ENCODE measurements around the gene GALNT9.

Gene GALNT9

DNA sequence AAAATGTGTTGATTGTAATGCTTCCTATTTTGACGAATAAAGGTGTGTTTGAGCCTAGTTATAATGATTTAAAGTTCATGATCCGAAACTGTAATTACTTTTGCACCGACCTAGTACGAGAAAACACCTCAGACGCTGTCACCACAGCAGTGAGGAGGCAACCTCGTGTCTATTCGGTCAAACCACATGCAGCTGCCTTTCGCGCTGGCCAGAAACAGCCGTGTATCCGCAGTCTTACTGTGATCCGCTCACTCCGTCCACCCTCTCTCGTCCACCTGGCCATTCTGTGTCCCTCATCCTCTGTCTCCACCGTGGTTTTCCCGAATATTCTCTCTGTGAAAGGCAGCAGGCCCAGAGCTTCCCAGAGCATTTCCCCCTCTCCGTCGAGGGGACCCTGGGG, 118.1 kb downstream of the GALNT9 start:
- no peak for DNase-seq

DNA sequence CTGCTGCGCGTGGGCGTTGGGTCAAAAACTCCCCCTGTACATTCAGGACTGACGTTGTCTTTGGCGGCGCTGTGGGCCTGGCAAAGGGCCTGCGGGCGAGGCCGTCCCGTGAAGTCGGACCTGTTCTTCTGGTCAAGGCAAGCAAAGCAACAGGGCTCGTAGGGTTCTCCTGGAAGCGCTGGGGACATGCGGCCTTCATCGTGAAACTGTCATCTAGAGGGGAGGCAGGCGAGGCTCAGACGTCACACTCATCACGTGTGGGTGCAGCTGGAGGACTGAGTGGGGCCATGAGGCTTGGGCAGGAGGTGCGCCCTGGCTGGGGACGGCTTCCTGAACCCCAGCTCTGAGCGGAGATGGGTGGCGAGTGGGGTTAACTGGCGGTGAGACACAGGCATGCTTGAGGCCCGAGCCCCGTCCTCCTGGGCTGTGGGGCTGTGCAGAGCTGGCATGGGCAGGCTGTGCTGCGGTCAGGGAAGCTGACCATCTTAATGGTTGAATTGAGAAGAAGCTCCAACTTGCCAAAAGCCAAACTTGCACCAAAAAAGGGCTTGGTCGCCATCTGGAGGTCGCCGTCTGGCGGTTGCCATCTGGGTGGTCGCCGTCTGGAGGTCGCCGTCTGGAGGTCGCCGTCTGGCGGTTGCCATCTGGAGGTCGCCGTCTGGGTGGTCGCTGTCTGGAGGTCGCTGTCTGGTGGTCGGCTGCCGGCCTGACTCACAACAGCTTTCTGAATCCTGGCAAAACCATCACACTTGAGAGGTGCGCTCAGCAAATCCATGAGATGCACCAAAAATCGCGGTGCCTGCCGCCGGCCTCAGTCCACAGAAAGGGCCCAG, 119.0 kb downstream of the GALNT9 start:
- DNase-seq, result no peak

DNA sequence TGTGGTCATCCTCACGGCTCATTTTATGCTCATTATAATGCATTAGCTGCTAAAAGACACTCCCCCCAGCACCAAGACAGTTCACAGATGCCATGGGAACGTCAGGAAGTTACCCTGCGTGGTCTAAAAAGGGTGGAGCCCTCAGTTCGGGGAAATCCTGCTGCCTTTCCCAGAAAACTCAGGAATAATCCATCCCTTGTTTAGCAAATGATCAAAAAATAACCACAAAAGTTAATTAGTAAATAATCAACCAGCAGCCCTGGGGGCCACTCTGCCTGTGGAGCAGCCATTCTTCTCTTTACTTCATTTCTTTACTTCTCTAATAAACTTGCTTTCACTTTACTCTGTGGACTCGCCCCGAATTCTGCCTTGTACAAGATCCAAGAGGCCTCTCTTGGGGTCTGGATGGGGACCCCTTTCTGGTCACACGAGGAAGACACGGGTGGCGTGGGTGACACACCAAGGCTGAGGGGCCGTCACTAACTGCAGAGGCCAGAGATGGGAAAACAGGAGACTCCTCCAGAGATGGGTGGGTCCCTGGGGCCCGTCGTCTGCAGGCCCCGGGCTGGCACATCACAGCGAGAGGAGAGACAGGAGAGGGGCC, 119.7 kb downstream of the GALNT9 start:
- DNase-seq, result no peak

DNA sequence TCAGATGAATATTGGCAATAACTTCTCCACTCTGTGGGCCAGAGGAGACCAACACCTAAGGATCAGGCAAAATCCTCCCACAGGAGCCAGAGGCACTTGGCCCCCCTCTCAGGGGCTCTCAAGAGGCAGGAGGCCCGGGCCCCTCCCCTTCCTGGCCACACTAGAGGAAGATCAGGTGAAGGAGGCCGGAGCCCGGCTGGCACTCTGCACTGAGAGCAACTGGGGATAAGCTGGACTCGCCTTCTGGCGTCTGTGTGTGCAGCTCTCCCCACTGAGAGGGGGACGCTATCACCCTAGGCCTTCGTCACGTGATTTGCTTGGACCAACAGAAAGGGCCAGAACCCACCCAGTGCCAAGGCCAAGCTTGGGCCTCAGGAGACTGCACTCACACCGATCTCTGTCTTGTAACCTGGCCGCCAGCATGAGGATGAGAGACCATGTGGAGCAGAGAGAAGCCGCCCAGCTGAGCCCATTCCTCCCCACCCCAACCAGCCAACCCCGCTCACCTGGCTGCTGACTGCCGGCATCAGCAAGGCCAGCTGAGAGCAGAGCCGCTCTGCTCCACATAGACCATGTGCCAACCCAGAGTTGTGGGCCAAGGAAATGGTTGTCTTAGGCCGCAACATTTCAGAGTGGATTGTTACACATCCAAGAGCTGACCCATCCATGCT, 121.1 kb downstream of the GALNT9 start:
- DNase-seq, result no peak

DNA sequence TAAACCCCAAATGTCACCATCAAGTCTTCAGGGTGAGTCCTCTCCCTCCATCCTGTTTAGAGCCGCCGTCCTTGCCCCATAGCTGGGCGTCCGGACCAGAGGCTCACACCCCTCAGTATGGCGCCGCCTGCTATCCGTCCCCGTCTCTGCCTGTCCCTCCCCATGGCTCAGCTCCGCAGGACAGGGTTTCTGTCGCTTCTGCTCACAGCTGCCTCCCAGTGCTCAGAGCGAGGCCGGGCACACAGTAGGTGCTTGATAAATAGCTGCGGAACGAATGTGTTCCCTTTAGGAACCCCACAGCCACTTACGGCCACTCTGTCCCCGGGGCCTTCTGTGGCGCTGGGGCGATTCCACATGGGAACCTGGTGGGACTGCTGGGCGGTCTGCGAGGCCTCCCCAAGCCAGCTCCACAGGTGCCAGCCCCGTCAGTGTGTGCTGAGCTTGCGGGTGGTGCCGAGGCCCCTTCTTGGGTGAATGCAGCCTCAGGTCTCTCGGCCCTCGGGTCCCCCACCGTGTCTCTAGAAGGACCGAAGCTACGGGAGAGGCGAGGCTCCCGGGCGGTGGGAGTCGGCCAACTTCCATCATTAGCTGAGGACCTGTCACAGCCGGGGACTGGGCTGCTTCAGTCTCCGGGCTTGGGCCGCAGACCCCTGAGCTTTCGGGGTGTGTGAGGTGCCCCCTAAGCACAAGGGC, 122.2 kb downstream of the GALNT9 start:
- DNase-seq, result no peak

DNA sequence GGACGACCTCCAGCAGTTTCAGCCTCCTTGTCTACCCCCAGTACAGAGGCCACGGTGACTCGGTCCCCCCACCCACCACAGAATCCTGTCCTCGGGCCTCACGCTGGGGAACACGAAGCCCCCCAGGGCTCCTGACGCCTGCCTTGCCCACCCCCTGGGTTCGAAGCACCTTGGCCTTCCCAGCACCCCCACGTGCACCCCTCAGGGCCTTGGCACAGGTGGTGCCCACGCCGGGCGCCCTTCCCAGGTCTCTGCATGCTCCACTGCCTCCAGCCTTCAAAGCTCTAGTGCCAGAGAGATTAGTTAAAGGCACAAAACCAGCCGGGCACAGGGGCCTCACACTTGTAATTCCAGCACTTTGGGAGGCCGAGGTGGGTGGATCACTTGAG, 123.3 kb downstream of the GALNT9 start:
- DNase-seq, result no peak

DNA sequence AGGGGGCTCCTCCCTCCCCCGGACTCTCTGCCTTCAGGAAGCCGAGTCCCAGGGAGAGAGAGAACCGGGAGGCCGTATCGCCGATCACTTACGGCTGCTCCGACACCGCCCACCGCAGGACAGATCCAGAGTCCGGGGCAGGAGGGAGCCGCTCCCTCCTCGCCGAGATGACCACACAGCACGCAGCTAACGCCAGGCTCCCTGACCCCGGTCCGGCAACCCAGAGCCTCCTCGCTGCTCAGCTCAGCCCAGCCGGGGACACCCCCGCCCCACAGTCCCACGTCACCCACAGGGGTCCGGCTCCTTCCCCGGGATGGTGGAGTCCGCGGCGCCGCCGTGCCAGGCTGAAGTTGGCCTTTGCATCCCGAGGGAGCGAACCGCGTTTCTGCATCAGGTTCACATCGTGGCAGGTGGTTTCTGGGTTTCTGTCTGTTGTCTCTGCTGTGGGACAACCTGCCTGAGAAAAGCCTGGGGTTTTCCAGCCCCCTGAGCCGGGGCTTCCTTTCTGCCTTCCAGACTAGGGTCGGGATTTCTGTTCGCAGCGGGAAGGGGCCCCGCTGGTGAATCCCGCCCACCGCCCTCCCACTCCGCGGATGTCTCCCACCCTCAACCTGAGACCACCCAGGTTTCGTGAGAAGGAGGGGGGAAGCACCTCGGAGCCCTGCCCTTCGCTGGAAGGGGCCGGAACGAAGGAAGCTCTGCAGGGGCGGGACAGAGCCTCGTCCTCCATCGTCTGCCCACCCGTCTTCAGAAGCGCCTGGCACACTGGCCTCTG, 123.9 kb downstream of the GALNT9 start:
- no peak for DNase-seq

DNA sequence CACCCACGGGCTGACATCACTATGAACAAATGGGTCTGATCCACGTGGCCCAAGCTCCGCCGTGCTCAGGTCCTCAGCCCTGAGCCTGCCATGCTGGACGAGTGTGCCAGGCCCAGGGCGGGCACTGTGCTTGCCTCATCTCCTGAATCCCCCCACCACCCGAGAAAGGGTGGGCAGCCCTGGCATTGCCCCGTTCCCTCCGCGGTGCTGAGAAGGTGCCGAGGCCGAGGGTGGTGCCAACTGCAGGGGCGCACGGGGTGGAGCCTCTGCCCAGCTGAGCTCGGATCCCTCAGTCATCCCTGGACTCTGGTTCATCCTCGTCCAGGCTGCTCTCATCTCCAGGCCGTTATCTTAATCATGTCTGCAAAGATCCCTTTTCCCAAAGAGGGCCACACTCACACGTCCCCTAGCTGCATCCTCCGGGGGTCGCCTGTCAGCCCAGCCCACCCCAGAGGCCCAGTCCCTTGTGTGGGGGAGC, 124.6 kb downstream of the GALNT9 start:
- no peak for DNase-seq

DNA sequence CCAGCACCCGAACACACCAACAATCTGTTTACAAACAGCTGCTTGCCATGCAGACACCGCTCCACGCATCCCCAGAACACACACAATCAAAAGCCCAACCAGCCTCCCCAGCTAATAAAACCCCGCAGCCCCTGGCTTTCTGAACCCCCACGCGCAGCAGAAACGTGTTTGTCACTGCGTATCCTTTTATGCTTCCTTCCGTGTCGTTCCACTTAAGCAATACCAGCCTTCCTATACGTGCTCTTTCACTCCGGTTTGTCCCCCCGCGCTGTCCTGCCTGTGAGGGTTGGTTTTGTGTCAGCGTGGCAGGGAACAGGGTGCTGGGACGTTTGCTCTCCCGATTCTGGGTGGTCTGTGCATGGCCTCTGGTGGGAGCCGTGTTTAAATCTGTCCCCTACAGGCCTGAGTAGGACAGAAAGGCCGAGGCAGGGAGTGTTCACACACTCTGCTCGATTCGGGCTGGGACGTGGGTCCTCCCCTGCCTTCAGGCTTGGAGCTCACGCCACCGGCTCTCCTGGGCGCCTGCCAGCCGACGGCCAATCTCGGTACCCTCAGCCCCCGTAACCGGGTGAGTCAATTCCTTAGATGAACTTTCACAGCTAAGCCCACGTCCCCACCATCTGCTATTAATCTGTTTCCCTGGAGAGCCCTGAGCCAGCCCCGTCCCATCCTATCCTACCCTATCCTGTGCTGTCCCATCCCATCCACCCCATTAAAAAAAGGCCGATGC, 125.2 kb downstream of the GALNT9 start:
- DNase-seq, result no peak

DNA sequence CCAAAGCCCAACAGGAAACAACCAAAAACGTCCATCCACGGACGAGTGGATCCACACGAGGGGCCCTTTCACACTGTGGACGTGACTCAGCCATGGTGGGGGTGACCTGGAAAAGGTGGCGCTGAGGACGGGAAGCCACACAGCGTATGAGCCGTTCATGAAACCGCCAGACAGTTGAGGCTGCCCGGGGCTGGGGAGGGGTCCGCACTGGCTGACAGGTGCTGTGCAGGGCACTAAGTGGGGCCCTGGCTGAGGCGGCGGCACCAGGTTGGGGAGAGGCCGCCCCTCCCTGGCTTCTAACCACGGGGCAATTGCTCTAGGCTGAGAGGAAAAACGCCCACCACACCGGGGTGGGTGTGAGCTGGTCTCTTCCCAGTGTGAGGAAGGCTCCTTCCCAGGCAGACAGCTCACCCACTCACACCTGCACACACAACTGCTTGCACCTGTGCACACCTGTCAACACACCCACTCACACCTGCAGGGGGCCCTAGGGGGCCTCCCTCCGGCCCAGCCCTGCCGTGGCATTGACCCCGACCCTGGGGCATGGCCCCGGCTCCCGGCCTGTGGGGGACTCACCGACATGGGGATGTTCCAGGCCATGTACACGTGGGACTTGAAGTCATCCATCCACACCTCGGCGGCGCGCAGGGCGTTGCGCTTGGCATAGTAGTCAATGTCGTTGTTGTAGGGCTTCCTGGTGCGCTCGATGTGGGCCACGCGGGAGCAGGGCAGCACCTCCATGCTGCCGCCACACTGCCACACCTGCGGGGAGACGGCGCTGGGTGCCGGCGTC, 126.3 kb downstream of the GALNT9 start:
- DNase-seq, result no peak

DNA sequence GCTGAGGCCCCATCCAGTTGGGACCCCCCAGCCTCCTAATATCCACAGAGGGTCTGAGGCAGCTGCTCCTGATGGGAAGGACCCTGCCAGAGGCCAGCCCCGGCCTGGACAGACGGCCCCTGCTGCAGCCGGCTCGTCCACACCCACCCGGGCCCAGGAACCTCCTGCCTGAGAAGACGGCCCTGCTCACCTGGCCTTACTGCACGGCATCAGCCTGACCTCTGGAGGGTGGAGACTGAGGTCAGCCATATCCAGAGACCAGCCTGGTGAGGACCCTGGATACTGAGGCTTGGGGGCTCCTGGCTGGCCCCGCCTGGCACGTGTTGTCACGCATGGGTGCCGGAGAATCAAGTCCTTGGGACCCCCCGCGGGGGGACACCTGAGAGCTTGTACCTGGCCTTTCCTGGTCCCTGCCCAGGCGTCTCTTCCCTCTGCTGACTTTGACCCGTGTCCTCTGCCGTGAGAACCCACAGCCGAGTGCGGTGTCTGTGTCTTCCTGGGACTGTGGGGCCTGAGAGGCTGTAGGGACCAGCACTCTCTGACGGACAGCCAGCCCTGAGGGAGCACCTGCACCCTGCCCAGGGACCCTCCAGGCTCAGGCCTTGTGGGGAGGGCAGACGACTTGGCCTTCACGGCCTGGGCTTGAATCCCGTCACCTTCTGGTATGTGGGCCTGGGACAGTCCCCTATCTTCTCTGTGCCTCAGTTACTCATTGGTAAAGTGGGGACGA, 127.8 kb downstream of the GALNT9 start:
- DNase-seq, result no peak

DNA sequence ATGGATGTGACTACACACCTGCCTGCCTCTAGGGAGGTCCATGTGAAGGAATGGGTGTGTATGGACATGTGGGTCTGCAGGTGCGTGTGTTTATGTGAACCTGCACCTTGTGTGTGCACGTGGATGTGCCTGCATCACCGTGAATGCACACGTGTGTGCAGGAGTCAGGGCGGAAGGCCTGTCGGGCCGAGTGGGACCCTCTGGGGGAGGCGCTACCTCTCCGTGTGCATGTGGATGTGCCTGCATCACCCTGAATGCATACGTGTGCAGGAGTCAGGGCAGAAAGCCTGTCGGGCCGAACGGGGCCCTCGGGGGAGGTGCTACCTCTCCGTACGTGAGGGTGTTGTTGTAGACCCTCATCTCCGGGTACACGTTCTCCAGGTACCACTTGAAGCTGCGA, 128.6 kb downstream of the GALNT9 start:
- DNase-seq, result no peak

DNA sequence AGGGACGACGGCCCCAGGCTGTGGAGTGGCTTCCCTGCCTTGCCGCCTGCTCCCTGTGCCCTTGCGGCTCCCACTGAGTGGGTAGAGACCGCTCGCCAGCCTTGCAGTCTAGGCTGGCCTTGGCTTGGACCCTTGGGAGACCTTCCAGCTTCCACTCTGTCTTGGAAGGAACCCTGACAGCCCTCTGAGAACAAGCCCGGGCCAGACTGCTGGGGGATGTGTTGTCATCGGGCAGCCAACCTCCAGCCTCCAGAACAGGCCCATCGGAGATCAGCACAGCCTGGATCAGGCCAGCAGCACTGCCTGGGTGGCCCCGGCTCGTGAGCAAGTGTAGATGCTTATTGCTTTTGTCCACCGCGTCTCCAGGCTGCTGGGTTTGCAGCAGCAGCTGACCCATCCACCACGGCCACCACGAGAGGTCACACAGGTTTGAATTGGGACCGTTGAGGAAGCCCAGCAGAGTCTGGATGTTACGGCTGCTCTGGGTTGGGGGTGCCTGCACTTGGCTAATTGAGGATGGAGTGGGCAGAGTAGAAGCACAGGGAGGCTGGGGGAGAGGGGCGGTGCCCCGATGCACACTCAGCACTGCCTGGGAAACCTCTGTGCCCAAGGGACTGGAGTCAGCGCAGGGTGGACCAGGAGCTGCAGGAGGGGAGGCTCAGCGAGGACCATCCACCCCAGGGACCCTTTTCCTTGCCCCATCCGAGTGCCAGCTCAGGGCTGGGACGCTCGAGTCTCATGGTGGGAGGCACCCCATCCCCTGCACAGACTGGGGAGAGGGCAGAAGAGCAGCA, 129.7 kb downstream of the GALNT9 start:
- no peak for DNase-seq

DNA sequence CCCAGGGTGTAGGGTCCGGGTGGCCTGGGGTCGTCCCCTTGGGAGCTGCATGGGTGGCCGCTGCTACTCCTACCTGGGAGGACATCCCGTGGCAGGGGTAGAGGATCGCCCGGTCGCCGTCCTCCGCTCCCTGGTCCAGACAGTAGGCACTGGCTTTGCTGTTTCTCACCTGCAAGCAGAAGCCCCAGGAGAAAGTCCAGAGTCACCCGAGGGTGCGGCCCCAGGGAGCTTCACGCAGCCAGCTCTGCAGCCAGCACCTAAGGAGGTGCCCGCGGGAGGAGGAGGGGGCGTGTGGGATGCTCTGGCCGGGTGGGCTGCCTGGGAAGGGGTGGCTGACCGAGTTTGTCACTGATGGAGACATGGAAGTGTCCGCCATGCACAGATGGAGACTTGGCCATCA, 130.3 kb downstream of the GALNT9 start:
- DNase-seq, result no peak

DNA sequence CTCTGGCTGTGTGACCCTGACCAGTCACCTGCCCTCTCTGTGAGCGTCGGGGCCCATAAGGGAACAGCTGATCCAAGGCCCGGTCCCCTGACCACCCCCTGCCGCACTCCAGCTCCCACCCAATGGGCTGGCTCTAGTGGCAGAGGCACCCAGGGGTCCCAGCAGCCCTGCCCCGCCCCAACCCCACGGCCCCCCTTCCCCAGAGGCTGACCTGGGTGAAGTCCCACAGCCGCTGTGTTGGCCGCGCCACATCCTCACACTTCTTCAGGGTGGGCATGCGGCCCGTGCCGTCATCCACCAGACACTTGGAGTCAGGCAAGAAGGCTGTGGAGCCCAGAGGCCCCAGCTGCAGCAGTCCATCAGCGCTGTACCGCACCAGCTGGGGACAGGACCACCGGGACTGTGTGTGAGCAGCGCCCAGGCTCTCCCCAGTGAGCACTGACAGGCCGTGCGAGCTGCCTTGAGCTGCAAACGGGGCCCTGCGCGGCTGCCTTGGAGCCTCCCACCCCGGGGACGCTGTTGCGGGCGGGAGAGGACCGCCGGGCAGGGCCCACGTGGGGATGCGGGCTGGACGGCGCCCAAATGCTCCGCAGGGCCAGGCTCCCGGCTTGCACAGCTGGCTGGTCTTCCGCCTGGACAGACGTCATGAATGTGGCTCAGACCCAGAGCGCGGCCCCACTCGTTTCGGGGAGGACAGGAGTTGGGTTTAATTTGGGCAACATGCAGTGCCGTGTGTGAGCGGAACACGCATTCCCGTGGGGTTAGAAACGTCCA, 131.6 kb downstream of the GALNT9 start:
- DNase-seq, result no peak

DNA sequence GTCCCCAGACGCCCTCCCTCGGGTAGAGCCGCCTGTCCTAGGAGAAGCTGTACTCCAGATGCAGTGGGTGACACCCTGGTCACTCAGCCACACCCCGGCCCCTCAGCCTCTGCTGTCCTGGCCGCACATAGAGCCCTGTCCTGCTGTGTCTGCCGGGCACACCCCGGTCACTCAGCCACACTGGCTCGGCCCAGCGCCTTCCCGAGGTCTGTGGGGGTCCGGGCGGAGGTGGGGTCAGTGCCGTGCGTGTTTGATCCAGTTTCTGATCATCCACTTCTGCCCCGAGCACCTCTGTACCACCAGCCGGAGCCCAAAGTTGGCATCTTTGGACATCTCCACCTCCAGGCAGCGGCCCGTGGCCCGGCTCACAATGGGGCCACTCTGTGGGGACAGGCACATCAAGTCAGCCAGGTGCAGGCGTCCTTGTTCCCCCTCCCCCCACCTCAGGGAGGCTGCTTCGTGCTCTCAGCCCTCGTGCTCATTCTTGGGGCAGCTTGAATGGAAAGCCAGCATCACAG, 132.5 kb downstream of the GALNT9 start:
- no peak for DNase-seq

DNA sequence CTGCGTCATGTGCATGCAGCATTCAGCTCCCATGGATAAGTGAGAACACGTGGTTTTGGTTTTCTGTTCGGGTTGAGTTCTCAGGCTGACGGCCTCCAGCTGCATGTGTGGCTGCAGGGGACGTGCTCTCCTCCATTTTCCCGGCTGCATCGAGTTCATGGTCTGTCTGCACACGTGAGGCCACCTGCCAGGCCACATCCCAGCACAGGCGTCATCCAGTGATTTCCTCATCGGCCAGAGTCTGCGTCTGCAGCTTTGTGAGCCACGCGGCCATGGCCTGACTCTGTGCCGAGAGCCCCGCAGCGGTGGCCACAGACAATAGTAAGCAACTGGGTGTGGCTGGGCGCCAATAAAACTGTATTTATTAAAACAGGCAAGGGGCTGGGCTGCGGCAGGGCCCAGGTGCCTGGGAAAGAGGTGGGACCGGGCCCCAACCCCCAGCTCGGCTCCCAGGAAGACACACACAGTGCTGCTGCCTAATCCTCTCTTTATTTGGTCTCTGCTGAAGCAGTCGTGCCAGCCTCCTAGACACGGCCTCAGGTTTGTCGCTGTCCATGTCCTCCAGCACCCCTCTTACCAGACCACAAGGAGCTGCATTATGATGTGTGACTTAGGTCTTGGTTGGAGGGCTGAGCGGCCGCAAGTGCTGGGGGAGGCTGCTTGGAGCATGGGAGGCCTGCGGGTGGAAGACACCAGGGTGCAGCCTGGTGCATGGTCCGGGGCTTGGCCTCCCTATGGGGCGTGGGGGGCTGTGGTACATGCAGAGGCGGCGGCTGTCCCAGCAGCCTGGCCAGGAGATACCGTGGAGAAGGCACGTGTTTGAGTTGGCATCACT, 133.1 kb downstream of the GALNT9 start:
- no peak for DNase-seq
